SKM-1 (cell line): Measurements from ENCODE around the gene ANXA2.
A peak's percentile ranks its signal among the peaks of the same experiment; 100 is the strongest.

ENCODE experiments used
- DNase-seq: peaks from one replicate; lab custom pipeline; 2025; ENCODE audit not compliant: unreplicated experiment; lab: John Stamatoyannopoulos, UW

Gene ANXA2

DNA sequence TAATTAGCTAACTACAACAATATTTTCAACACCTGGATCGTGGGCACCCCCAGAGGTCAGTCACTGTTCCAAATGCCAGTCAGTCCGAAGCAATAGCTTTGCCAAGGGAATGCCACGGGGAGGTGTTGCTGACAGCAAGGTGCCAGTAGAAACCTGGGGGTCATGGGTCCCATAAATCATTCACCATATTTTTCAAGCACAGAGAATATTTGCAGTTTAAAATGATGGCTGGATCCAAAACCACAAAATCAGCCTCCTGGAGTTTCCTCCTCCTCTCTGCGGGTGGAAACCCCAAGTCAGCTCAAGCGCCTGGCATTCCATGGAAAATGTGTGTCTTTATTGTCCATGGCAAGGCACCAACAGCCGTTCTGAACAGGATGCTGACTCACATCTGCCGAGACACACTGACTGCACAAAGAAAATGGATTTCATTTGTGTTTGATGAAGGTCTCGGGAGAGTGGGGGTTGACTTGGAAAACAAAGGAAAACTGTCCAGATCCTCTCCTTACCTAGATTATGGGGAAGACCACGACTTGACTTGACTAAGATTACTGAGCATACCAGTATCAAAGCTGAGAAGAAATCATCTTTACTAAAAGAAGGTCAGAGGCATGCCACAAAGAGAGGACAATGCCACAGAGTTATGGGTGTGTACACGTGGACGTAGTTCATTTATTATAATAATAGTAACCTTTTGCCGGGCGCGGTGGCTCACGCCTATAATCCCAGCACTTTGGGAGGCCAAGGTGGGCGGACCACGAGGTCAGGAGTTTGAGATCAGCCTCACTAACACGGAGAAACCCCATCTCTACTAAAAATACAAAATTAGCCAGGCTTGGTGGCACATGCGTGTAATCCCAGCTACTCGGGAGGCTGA is 26.4 kb downstream of the ANXA2 start:
- DNase-seq = no peak

DNA sequence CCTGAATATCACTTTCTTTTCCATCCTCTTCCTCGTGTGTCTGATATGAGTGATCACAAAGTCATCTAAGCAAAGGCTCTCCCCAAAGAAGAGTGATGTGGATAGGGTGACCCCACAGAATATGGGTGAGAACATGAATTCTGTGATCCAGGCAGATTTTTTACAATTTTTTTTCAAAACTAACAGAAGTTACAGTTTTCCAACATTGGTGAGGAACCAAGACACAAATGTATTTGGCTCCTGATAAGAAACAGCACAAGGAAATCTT is 27.0 kb downstream of the ANXA2 start:
- DNase-seq = no peak

DNA sequence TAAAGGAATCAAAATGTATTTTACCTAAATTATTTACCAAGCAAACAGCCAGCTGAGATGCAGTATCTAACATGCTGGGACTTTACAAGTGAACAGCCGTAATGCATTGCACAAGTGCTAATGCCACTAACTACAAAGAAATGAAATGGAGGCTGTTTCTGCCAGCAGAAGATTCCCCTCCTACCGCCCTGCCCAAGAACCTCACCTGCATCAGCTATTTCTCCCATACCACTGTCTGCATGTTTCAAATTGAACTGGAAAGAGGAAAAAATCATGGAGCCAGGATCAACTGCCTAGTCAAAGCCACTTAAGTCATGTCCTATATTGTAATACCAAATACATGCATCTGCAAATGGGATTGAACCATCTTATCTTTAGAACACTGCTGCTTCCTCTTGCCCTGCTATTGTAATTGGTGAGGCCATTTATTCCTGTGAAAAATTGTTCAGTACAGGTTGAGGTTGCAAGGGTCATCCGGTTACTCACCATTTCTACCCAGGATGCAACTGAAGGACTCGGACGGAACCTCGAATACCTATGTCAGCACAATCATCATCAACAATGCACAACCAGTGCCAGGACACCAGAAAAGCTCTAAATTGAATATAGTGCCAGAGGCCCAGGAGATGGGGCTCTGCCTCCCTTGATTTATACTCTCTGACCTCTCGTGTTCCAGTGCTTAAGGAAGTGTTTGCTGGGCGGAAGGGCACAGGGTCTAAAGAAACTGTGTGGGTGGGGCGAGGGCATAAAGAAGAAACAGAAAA is 27.5 kb downstream of the ANXA2 start:
- DNase-seq = no peak

DNA sequence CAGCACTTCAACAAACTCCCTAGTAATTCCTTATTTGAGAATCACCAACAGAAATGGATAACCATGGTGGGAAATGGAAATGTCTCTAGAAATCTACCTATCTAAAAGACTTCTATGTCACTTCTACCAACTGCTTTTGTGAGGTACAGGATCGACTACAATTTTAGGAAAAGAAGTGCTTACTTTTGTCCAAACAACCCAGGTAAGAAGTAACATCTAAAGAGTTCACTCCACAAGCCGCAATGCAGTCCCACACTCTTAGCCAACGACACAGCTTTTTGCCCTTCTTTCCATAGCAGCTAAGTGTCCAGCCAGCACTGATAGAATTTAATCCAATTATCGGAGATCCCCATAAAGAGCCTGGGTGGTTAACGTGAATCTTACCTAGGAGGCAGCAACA is 28.1 kb downstream of the ANXA2 start:
- DNase-seq = no peak

DNA sequence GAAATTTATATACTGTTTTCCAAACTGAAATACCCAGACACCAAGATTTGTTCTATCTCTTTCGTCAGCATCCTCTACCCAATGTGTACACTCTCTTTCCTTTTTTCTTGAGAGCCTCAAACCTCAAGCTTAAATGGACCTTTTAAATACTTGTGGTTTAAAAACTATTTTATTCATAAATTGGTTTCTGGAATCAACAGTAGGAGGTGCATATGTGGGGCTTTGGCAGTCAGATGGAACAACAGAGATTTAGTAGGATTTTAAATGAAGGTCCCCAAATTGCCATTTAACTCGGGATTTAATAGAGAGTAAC is 33.2 kb downstream of the ANXA2 start:
- no peak for DNase-seq

DNA sequence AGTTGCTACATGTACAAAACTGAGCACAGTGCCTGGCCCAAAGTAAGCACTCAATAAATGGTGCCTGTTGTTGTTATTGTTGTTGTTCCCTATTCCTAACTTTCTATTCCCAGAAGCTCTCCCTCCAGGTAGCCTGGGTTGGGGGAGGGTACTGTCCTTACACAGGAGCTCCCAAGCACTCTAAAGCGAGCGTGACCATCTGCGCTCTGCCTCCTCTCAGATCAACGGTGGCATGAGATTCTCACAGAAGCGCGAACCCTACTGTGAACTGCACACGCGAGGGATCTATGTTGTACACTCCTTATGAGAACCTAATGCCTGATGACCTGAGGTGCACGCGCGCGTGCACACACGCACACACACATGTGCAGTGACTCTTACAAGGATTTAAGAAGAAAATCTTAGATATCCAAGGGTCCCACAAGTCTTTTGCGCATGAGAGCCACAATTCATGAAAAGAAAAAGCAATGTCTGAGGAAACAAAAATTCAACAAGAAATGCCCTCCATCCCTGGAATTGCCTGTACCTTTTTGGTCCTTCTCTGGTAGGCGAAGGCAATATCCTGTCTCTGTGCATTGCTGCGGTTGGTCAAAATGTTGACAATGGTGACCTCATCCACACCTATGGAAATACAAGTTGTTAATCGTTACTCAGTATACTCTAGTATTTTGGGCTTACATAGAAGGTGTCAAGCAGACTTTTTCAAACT is 33.7 kb downstream of the ANXA2 start:
- no peak for DNase-seq

DNA sequence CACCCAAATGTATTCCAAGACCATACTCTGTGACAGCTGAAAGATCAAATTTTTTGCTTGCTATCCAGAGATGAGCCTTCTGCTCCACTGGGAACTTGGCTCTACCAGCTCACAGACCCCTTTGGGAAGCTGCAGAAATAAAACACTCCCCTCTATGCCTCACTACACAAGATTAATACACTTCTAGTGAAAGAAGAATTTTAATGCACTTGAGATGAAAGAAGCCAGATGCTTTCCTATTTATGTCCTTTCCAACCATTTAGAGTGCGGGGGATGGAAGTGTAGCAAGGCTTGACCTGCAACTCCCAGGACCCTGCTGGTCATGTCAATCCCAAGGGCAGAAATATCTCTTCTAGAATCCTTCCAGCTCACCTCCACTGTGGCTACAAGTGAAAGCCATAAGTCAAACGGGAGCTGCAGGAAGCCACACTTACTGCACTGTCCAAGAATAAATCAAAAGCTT is 34.7 kb downstream of the ANXA2 start:
- DNase-seq = no peak

DNA sequence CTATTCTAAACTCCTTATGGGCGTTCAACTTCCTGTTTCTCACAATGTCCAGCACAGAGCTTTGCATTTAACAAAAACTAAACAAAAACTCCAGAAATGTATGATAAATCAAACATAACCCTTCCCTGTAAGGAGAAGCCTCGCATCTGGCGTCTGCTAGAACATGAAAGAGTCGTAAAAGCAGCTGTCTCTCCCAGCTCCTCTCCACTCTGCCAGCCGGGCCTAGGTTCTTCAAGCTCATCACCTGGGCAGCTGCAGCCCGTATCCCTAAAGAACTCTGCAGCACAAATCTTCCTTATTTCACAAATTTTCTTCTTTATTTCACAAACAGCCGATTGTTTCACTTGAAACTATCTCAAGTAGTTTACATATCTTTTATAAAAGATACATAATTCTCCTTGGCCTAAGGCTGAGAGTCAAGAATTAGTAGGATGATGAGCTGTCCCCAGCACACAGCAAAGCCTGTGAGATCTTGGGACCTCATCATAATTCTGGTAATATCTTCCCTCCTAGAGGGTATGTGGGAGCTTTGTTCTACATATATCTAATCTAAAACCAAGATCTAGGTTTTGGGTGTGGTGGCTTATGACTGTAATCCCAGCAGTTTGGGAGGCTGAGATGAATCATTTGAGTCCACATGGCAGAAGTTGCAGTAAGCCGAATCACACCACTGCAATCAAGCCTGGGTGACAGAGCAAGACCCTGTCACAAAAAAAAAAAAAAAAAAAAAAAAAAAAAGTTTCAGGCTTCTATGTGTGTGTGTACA is 35.3 kb downstream of the ANXA2 start:
- DNase-seq = no peak

DNA sequence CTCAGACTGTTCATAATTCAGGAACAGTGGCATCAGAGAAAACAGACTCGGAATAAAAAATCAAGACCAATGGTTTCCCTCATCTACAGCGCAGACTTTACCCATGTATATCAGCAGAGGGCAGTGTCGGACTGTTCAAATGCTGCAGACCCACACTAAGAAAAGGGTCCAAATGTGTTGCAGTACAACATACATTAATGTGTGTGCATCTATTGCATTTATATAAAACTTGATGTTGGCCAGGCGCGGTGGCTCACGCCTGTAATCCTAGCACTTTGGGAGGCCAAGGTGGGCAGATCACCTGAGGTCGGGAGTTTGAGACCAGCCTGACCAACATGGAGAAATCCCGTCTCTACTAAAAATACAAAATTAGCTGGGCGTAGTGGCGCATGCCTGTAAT is 38.0 kb downstream of the ANXA2 start:
- DNase-seq = peak; percentile 15

DNA sequence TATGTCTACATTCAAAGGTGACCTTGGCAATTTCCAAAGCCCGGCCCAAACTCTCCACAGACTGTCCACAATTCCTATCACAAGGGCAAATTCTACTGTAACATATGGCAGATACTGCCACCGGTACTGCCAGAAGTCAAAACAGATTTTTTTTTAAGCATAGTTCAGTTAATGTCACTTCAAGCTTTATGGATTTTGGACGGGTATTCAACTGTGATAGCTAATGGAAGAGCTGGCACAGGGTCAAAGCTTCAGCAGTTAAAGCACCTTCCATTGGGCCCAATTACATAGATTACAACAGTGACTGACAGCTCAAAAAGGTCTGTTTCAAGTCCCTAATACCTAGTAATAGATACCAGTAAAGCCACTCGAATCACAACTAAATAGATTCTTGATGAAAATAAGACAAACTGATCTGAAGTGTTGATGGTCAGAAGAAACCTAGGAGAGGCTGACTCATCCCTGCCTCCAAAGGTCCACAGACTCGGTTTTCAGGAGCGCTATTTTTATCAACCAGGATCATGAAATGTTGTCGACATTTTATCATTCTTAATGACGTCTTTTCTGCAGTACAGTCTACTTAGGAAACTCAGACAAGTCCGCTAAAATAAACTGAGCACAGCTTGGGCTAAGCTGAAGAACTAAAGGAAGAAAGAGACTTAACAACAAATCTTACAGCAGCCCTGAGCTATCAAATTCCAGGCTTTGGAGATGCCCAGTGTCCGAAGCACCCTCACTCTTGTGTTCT is 38.7 kb downstream of the ANXA2 start:
- no peak for DNase-seq

DNA sequence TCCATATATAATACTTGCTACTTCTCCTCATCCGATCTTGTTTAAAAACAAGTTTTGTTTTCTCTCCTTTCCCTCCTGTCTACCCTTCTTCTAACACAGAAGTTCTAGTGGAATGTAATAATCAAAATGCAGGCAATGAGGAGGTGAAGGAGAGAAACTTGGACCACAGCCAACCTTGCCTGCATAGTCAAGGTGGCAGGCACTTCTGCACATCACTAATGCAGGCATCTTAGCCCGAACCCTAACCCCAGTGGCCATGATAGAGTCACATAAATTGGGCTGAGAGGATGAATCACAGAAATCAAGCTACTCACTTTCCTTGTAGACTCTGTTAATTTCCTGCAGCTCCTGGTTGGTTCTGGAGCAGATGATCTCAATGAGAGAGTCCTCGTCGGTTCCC is 41.0 kb downstream of the ANXA2 start:
- DNase-seq = no peak

DNA sequence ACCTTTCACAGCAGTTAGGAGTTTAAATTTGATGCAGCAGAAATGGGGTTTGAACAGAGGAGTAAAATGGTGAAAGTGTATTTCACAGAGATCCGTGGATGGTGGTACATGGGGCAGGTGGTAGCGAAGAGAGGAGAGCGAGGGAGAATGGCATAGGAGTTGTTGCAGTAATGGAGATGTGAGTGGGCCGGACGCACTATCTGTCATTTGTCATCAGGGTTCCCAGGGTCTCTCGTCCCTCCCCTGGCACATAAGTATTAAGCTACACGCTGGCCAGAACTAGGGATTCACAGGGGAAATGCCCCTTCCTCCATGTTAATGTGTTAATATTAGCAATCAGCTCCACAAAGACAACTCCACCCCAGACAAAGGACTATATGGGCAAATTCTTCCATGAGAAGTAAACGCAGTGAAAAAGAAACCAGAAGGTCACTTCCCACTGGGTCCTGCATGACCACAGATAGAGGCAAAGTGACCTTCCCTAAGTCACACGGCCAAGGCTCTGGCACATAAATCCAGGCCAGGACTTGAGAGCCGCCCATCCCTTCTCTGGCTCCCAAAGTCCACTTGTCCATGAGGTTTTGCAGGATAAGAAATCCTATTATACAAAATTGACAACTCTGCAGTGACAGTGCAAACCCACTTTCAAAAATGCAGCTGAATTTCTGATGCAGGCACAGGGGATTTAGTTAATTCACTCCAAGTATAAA is 42.5 kb downstream of the ANXA2 start:
- no peak for DNase-seq

DNA sequence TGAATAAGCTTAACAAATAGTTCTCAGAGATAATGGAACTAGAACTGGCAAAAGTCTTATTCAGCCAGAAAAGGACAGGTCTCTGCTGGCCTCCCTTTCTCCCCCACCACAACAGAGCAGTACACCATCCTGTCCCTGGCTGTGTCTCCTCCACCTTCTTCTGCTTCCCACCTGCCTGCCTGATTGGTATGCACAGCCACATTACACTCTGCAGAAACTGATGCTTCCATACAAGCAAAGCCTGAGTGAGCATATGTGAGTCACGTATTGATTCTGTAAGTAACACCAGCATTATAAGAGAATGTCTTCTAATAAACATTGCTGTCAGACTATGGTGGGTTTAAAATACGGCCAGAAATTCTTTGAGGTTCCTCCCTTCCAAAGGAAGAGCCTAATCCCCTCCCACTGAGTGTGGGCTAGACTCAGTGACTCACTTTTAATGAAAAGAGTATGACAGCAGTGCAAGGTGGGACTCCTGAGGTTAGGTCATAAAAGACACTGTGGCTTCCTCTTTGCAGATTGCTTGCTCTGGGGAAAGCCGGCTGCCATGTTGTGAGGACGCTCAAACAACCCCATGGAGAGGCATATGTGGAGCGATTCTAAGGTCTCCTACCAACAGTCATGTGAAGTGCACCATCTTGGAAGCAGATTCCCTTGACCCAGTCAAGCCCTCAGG is 44.4 kb downstream of the ANXA2 start:
- DNase-seq = no peak

DNA sequence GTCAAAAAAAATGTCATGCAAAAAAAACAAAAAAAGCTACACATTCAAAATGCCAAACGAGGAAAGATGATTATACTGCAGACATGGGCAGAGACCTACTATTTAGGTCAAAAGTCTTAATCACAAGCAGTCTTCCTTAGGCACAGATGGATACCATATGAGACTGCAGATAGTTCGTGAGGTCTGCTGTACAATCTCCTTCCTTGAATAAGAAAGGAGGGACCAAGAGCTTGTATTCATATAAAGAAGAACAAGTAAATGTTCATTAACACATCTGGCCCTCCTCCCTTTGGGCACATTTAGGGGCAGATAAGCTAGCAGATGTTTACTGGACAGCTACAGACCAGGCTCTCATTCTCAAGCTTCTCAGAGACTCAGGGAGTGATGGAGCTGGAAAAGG is 45.3 kb downstream of the ANXA2 start:
- no peak for DNase-seq

DNA sequence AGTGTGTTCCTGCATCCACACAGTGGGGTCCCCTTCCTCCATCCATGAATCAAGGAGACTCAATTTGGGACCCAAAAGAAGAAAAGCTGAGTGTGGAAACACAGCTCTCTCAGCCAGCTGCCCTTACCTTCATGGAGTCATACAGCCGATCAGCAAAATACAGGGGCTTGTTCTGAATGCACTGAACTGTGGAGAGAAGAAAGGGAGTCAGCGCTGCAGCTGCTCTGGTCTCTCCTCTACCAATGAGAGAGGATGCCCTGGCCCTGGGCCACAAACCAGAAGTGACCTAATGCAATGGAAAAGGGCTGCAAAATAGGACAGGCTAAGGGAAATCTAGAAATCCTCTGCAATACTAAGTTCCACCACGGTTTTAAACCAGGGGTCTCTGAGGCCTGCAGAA is 46.7 kb downstream of the ANXA2 start:
- no peak for DNase-seq

DNA sequence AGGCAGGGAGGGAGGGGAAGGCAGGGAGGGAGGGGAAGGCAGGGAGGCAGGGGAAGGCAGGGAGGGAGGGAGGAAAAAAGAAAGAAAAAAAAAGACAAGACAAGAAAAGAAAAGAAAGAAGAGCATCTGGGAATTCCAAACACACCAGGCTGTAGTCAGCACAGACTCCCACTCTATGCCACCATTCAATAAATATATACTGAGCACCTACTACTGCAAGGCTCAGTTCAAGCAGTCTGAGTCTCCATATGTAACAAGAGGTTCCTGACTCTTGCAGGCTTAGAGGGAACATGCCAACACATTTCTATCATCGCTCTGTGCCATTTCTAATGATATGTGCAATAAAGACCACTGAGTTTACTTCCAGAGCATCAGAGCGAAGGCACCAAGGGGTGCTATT is 47.7 kb downstream of the ANXA2 start:
- DNase-seq = no peak

DNA sequence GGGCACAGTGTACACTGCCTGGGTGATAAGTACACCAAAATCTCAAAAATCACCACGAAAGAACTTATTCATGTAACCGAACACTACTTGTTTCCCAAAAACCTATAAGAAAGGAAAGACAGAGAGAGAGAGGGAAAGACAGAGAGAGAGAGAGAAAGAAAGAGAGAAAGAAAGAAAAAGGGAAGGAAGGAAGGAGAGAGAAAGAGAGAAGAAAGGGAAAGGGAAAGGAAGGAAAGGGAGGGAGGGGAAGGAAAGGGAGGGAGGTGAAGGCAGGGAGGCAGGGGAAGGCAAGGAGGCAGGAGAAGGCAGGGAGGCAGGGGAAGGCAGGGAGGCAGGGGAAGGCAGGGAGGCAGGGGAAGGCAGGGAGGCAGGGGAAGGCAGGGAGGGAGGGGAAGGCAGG is 48.2 kb downstream of the ANXA2 start:
- no peak for DNase-seq

DNA sequence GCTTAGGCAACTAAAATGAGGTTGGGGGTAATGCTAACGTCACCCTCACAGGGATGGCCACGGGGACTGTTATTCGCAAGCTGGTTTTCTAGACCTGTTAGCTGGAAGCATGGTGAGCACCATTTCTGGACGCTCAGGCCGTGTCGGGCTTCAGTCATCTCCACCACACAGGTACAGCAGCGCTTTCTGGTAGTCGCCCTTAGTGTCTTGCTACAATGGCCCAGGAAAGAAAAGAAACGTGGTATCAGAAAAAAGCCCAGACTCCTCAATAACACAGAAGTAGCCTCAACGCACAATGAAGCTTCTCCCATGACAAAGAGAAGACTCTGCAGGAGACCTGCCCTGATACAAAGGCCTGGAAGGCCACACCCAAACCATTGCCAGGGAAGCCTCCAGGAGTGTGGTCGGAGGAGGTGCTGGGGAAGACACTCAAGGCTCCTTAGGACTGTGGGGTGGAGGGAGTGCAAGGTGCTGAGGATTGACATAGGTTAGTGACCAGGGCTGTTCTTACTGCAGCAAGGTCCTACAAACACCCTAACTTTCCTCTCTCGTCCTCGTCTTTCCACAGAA is 50.2 kb downstream of the ANXA2 start:
- no peak for DNase-seq

DNA sequence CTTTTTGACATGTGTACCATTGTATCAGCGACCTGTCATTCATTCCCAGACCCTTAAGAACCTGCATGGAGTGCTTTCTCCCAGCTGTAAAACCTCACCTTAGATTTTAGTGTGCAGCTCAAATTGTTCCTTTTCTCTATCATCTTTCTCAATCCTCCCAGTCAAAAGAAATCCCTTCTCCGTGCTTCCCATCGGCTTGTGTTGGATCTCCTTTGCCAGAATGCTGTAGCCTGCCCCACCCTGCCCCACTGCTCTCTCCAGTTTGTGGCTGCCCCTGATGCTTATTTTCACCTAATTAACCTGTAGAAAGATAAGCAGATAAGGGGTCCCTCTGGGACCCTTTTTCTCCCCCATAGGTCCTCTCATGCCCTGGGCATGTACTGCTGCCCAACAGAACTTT is 51.1 kb downstream of the ANXA2 start:
- no peak for DNase-seq
